Natural killer cell (primary cell): Measurements from ENCODE around the gene SCAF8. TPM values are rescaled to one million over a fixed set of nuclear protein-coding genes. Genes with fewer than 3 reads are reported as not detected.
"Not testable (repeated sequence)": the region's sequence is repeated elsewhere in the genome, so short reads cannot be mapped to it uniquely, and the experiment has no call there.

Source experiments
- ATAC-seq, 3 donors: fragments of 150-1000 bp in 2 of 3; fragments of 200-7000 bp in 1 of 3; cut with Tn5 transposase; 1 replicate in 1 of 3; 2 replicates in 2 of 3; pipeline ENCODE4 v1.10.0; 2021; ENCODE audit warnings: mild to moderate bottlenecking in 2 of 3, moderate library complexity in 2 of 3
- DNase-seq, 2 donors: peaks; one replicate each; pipeline versions ENCODE4 v3.0.0 to v3.0.0-alpha.2; 2013 to 2021; ENCODE audit warnings: mixed read lengths in 1 of 2
- H3K27ac ChIP-seq: one replicate; pipeline ENCODE4 v1.5.1; 2013; ENCODE audit warnings: mild to moderate bottlenecking, low read length
- H3K27me3 ChIP-seq: one replicate; pipeline ENCODE4 v1.6.1; 2013; ENCODE audit warnings: low read length; ENCODE audit not compliant: control insufficient read depth, insufficient read depth
- H3K36me3 ChIP-seq: one replicate; pipeline ENCODE4 v1.6.1; 2013; ENCODE audit warnings: low read length; ENCODE audit not compliant: control insufficient read depth, insufficient read depth
- H3K4me1 ChIP-seq: one replicate; pipeline ENCODE4 v1.6.1; 2013; ENCODE audit warnings: low read length; ENCODE audit not compliant: control insufficient read depth, insufficient read depth
- H3K4me3 ChIP-seq: one replicate; pipeline ENCODE4 v1.5.1; 2013; ENCODE audit warnings: low read length
- H3K9me3 ChIP-seq: one replicate; pipeline ENCODE4 v1.6.1; 2013; ENCODE audit warnings: low read length; ENCODE audit not compliant: control insufficient read depth, insufficient read depth
- H3K27ac Mint-ChIP-seq, 2 donors: one replicate each; pipeline ENCODE4 v1.8.0; 2022; ENCODE audit warnings: mild to moderate bottlenecking in 2 of 2, mixed read lengths in 2 of 2, moderate library complexity in 1 of 2
- H3K27me3 Mint-ChIP-seq, 2 donors: one replicate each; pipeline ENCODE4 v1.8.0; 2022; ENCODE audit warnings: low read depth in 2 of 2, mixed read lengths in 2 of 2
- H3K36me3 Mint-ChIP-seq: one replicate; pipeline ENCODE4 v1.8.0; 2022; ENCODE audit warnings: mixed read lengths
- H3K4me1 Mint-ChIP-seq, 2 donors: one replicate each; pipeline ENCODE4 v1.8.0; 2022; ENCODE audit warnings: mixed read lengths in 2 of 2
- H3K4me3 Mint-ChIP-seq: one replicate; pipeline ENCODE4 v1.8.0; 2022; ENCODE audit warnings: mild to moderate bottlenecking, moderate library complexity, mixed read lengths
- H3K9me3 Mint-ChIP-seq, 2 donors: one replicate each; pipeline ENCODE4 v1.8.0; 2022; ENCODE audit warnings: mixed read lengths in 2 of 2
- WGBS: methylation state at CpG from one replicate; pipeline ENCODE4 v1.1.7; 2013; ENCODE audit warnings: missing lambda C conversion rate; ENCODE audit not compliant: insufficient coverage; 5-methylcytosine and 5-hydroxymethylcytosine counted together
- intact Hi-C: fragments of 100-400 bp; cut with micrococcal nuclease; formaldehyde crosslinking; loops from one replicate; pipeline ENCODE4 v1.14.2; 2022
- total RNA-seq, 4 donors: library from RNA; stranded (reverse); fragments of 120-200 nt in 1 of 4; gene quantifications; one replicate each; pipeline versions ENCODE4 v1.2.3 to v1.2.4, GENCODE V29; 2013 to 2022
- TF ChIP-seq, protein P1 (sequence below): fragments of 200-600 bp; IDR thresholded peaks from one replicate; pipeline ENCODE4 v1.8.0; 2022; ENCODE audit warnings: antibody characterized with exemption

Gene SCAF8
- total RNA-seq, 3 donors from 2014 or later (not counting 1 experiment from before 2014, with no cell fraction given) = 60.0 to 74.3 (median 68.2) TPM

DNA sequence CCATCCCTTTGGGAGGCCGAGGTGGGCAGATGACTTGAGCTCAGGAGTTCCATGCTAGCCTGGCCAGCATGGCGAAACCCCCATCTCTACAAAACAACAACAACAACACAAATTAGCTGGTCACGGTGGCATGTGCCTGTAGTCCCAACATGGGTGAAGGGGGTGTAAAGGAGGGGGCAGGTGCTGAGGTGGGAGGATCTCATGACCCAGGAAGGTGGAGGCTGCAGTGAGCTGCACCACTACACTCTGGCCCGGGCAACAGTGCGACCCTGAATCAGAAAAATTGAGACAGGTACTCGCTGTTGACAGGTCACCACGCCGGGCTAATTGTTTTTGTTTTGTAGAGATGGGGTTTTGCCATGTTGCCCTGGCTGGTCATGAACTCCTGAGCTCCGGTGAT is 4.2 kb downstream of the SCAF8 start:
- Mint-ChIP-seq H3K27me3 (no peaks in the 10 kb centered on the region), H3K9me3 (no peaks in the 10 kb centered on the region), H3K4me3 (no peak overlapping the region), H3K4me1 (peaks cover 48 to 61% of the 10 kb centered on the region in 2 donors), H3K27ac (peak overlapping the region; percentile 65 to 70), H3K36me3 (no peaks in the 10 kb centered on the region)
- H3K4me3 ChIP-seq = no peak overlapping the region
- H3K9me3 ChIP-seq = no peaks in the 10 kb centered on the region
- intact Hi-C loops = no loop called here
- peaks cover 2% of the 10 kb centered on the region for H3K36me3 ChIP-seq
- DNase-seq (no peak), ATAC-seq (no peak)
- TF ChIP-seq, protein P1, sequence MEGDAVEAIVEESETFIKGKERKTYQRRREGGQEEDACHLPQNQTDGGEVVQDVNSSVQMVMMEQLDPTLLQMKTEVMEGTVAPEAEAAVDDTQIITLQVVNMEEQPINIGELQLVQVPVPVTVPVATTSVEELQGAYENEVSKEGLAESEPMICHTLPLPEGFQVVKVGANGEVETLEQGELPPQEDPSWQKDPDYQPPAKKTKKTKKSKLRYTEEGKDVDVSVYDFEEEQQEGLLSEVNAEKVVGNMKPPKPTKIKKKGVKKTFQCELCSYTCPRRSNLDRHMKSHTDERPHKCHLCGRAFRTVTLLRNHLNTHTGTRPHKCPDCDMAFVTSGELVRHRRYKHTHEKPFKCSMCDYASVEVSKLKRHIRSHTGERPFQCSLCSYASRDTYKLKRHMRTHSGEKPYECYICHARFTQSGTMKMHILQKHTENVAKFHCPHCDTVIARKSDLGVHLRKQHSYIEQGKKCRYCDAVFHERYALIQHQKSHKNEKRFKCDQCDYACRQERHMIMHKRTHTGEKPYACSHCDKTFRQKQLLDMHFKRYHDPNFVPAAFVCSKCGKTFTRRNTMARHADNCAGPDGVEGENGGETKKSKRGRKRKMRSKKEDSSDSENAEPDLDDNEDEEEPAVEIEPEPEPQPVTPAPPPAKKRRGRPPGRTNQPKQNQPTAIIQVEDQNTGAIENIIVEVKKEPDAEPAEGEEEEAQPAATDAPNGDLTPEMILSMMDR = no peak
- H3K27me3 ChIP-seq = no peaks in the 10 kb centered on the region
- H3K4me1 ChIP-seq = peaks cover 33% of the 10 kb centered on the region
- WGBS = 89% methylated on average over 8 of the region's 9 CpGs
- no peak overlapping the region for H3K27ac ChIP-seq

DNA sequence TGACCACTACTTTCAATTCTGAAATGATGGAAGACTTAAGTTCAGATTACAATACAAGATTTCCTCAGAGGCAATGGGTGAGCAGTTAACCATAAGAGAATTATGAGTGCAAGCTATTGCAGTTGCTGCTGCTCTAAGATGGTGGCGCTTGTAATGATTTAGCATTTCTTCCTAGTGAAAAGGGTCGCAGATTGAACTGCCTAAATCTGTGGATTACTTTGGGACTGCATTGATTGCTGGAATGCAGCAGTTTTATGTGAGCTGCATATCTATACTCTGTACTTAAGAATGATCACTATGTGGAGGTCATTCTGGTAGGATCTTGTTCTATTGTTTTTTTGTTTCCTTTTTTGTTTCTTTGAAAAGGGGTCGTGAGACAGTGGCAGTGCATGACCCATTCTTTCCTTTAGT is 5.3 kb downstream of the SCAF8 start:
- Histone ChIP-seq H3K9me3 (no peaks in the 10 kb centered on the region), H3K4me1 (peaks cover 27% of the 10 kb centered on the region), H3K4me3 (no peak overlapping the region), H3K27me3 (no peaks in the 10 kb centered on the region), H3K36me3 (peaks cover 4% of the 10 kb centered on the region), H3K27ac (no peak overlapping the region)
- intact Hi-C loops = no loop called here
- H3K9me3 Mint-ChIP-seq = no peaks in the 10 kb centered on the region
- WGBS = 78% methylated on average over 3 of the region's 3 CpGs
- H3K27me3 Mint-ChIP-seq = no peaks in the 10 kb centered on the region
- H3K4me3 Mint-ChIP-seq = no peak overlapping the region
- no peak for DNase-seq
- ATAC-seq = no peak
- H3K27ac Mint-ChIP-seq = peak overlapping the region; percentile 50 to 70
- H3K36me3 Mint-ChIP-seq = no peaks in the 10 kb centered on the region
- H3K4me1 Mint-ChIP-seq = peaks cover 50 to 63% of the 10 kb centered on the region in 2 donors
- TF ChIP-seq, protein P1 = no peak

DNA sequence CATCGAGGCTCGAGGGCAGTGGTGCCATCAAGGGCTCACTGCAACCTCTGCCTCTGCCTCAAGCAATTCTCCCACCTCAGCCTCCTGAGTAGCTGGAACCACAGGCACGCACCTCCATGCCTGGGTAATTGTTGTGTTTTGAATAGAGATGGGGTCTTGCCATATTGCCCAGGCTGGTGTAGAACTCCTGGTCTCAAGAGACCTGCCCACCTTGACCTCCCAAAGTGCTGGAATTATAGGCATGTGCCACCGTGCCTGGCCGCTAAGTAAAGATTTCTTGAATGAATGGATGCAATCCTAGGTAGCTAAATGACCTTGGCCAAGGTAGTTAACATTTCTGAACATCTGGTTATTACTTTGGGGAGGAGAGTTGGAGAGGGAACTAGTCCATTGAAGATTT is 7.4 kb downstream of the SCAF8 start:
- H3K4me1 ChIP-seq = peaks cover 25% of the 10 kb centered on the region
- peaks cover 58 to 74% of the 10 kb centered on the region in 2 donors for H3K4me1 Mint-ChIP-seq
- TF ChIP-seq, protein P1 = no peak

DNA sequence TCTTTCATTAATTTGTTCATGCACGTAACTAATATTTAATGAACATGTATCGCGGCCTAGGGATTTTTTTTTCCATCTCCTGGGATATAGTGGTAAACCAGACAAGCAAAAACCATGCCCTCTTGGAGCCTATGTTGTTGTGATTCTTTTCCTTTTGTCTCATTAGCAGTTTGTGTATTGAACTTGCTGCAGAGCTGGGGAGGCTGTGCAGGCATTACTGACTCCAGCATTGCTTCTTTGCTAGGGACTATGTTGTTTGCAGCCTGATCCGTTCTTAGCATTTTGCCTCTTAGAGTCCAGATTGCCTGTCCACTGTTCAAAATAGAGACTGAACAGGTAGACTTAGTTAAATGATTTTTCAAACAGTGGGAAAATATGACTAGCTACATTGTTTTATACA is 9.7 kb downstream of the SCAF8 start:
- peaks cover 21% of the 10 kb centered on the region for H3K4me1 ChIP-seq
- no peak overlapping the region for H3K4me3 ChIP-seq
- H3K27ac Mint-ChIP-seq = peak overlapping the region in 1 of 2 donors; percentile 33
- intact Hi-C loops = no loop called here
- peaks cover 6% of the 10 kb centered on the region for H3K36me3 ChIP-seq
- no peaks in the 10 kb centered on the region for H3K27me3 Mint-ChIP-seq
- no peaks in the 10 kb centered on the region for H3K27me3 ChIP-seq
- no peaks in the 10 kb centered on the region for H3K9me3 Mint-ChIP-seq
- TF ChIP-seq, protein P1 = no peak
- H3K4me1 Mint-ChIP-seq = peaks cover 69 to 83% of the 10 kb centered on the region in 2 donors
- no peaks in the 10 kb centered on the region for H3K9me3 ChIP-seq
- H3K36me3 Mint-ChIP-seq = no peaks in the 10 kb centered on the region
- H3K27ac ChIP-seq = no peak overlapping the region
- DNase-seq (no peak), ATAC-seq (no peak)
- WGBS = 92% methylated on average over 4 of the region's 4 CpGs
- no peak overlapping the region for H3K4me3 Mint-ChIP-seq

More for the DNA sequence above, 7.4 kb downstream of the SCAF8 start:
- H3K36me3 ChIP-seq = peaks cover 4% of the 10 kb centered on the region
- intact Hi-C loops = no loop called here
- no peaks in the 10 kb centered on the region for H3K9me3 Mint-ChIP-seq
- WGBS = 93% methylated on average over 5 of the region's 5 CpGs
- H3K27ac Mint-ChIP-seq = peak overlapping the region in 1 of 2 donors; percentile 38
- no peak overlapping the region for H3K4me3 Mint-ChIP-seq
- H3K27ac ChIP-seq = no peak overlapping the region
- H3K36me3 Mint-ChIP-seq = no peaks in the 10 kb centered on the region
- ATAC-seq (no peak), DNase-seq (no peak)
- no peaks in the 10 kb centered on the region for H3K9me3 ChIP-seq
- no peaks in the 10 kb centered on the region for H3K27me3 Mint-ChIP-seq
- H3K4me3 ChIP-seq = no peak overlapping the region
- no peaks in the 10 kb centered on the region for H3K27me3 ChIP-seq

DNA sequence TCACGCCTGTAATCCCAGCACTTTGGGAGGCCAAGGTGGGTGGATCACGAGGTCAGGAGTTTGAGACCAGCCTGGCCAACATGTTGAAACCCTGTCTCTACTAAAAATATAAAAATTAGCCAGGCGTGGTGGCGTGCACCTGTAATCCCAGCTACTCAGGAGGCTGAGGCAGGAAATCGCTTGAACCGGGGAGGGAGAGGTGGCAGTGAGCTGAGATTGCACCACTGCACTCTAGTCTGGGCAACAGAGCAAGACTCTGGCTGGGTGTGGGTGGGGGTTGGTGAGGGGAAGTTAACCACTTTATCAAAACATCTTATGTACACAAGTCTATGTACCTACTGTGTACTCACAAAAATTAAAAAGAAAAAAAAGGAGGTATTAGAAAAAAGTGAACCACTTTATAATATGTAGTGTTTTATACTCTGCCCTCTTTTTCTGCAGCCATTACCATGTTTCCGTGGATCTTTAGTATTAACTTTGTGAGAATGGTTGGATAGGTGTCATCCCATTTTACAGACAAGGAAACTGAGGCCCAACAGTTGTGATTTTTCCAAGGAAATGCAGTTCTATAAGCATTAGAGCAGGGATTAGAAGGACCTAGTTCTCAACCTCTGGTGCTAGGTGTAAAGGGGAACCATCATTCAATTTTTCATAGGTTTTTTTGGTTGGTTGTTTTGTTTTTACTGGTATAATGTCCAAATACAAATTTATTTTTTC is 11.0 kb downstream of the SCAF8 start:
- H3K4me1 ChIP-seq = peaks cover 20% of the 10 kb centered on the region
- intact Hi-C loops, H3K27me3 ChIP-seq, H3K4me3 Mint-ChIP-seq, H3K36me3 ChIP-seq, H3K27me3 Mint-ChIP-seq, H3K9me3 Mint-ChIP-seq, DNase-seq, H3K4me3 ChIP-seq, H3K9me3 ChIP-seq, ATAC-seq, H3K36me3 Mint-ChIP-seq, H3K27ac ChIP-seq: not testable (repeated sequence)
- 76% methylated on average over 6 of the region's 7 CpGs for WGBS
- H3K4me1 Mint-ChIP-seq = peaks cover 67 to 72% of the 10 kb centered on the region in 2 donors
- H3K27ac Mint-ChIP-seq = peak overlapping the region in 1 of 2 donors; percentile 85
